Activated naive CD4-positive, alpha-beta T cell treated with anti-CD3 and anti-CD28 coated beads, Interleukin-2, amount 50 U/mL, for 16 hours (primary cell): Measurements from ENCODE around the gene CREG1.

ENCODE experiments used
- DNase-seq: peaks from one replicate; pipeline ENCODE4 v3.0.0-alpha.2; 2020

Gene CREG1

GRCh38 chr1:167502719-167503462 lies 50.7 kb downstream of the CREG1 start:
- no peak for DNase-seq

- no peak for DNase-seq
Measured at GRCh38 chr1:167502192-167502551, 51.4 kb downstream of the CREG1 start.

GRCh38 chr1:167501515-167502191 lies 51.9 kb downstream of the CREG1 start:
- DNase-seq: peak; percentile 59

- no peak for DNase-seq
Measured at GRCh38 chr1:167500283-167500860, 53.2 kb downstream of the CREG1 start.

GRCh38 chr1:167499664-167500101 lies 53.9 kb downstream of the CREG1 start:
- peak; percentile 47 for DNase-seq

GRCh38 chr1:167499106-167499505 lies 54.5 kb downstream of the CREG1 start:
- DNase-seq: no peak

- DNase-seq: no peak
Measured at GRCh38 chr1:167496797-167497619, 56.6 kb downstream of the CREG1 start.

- DNase-seq: no peak
Measured at GRCh38 chr1:167493372-167493771, 60.2 kb downstream of the CREG1 start.

- peak; percentile 49 for DNase-seq
Measured at GRCh38 chr1:167492481-167492910, 61.1 kb downstream of the CREG1 start.

- DNase-seq: peak; percentile 61
Measured at GRCh38 chr1:167491586-167492461, 61.7 kb downstream of the CREG1 start.
